SK-N-SH (cell line): Measurements from ENCODE around the gene KRT73. TPM values are rescaled to one million over a fixed set of nuclear protein-coding genes. Genes with fewer than 3 reads are reported as not detected.

ENCODE experiments used
- CTCF ChIA-PET: fragments of 300-600, 350-600 bp; formaldehyde crosslinking; extraction: SDS; loops from one replicate; lab custom pipeline; 2021; lab: Yijun Ruan, JAX
- POLR2A ChIA-PET: fragments of 350-600 bp; sonication (Branson Sonifier 250); formaldehyde crosslinking; extraction: SDS; loops from one replicate; lab custom pipeline; 2020; ENCODE audit warnings: antibody characterized with exemption, inconsistent platforms; lab: Yijun Ruan, JAX
- DNase-seq: peaks from one replicate; pipeline ENCODE4 v3.0.0; 2012
- H2AFZ ChIP-seq: fragments of 200-600 bp; sonication (generic); 2 replicates; pipeline ENCODE4 v1.8.1; 2016; ENCODE audit warnings: antibody characterized with exemption, mild to moderate bottlenecking, low read depth
- H3F3A ChIP-seq: fragments of 200-600 bp; sonication (generic); replicated peaks from 2 replicates; pipeline ENCODE3; 2016; ENCODE audit warnings: antibody characterized with exemption, mild to moderate bottlenecking; ENCODE audit not compliant: insufficient read depth
- H3K27ac ChIP-seq, 2 experiments: fragments of 200-500 bp in 1 of 2; fragments of 200-600 bp in 1 of 2; sonication (Bioruptor generic) in 1 of 2; sonication (generic), shearing (Covaris generic) in 1 of 2; 2 replicates each; pipeline versions ENCODE4 v1.5.1 to v1.6.1; 2014 to 2016; ENCODE audit warnings: low read depth in 2 of 2, inconsistent platforms in 1 of 2, low read length in 1 of 2, mild to moderate bottlenecking in 1 of 2, mixed read lengths in 1 of 2
- H3K27me3 ChIP-seq: fragments of 200-600 bp; sonication (generic), shearing (Covaris generic); 2 replicates; pipeline ENCODE4 v1.6.1; 2016; ENCODE audit warnings: mixed run types; ENCODE audit not compliant: insufficient read depth
- H3K36me3 ChIP-seq, 2 experiments: fragments of 200-500 bp in 1 of 2; fragments of 200-600 bp in 1 of 2; sonication (Bioruptor generic) in 1 of 2; sonication (generic) in 1 of 2; replicated peaks in 1 of 2; 2 replicates each; pipeline versions ENCODE3 to v1.5.1; 2014 to 2016; ENCODE audit warnings: low read length in 1 of 2, mild to moderate bottlenecking in 1 of 2; ENCODE audit not compliant: insufficient read depth in 2 of 2, control insufficient read depth in 1 of 2
- H3K4me1 ChIP-seq, 2 experiments: fragments of 200-500 bp in 1 of 2; fragments of 200-600 bp in 1 of 2; sonication (Bioruptor generic) in 1 of 2; sonication (generic), shearing (Covaris generic) in 1 of 2; 2 replicates each; pipeline versions ENCODE4 v1.5.1 to v1.6.1; 2014 to 2016; ENCODE audit warnings: low read depth in 1 of 2, low read length in 1 of 2, mixed run types in 1 of 2; ENCODE audit not compliant: insufficient read depth in 2 of 2, control insufficient read depth in 1 of 2
- H3K4me2 ChIP-seq: fragments of 200-600 bp; sonication (generic), shearing (Covaris generic); 2 replicates; pipeline ENCODE4 v1.6.1; 2017; ENCODE audit warnings: mixed run types
- H3K4me3 ChIP-seq, 2 experiments: fragments of 200-500 bp in 1 of 2; fragments of 200-600 bp in 1 of 2; sonication (Bioruptor generic) in 1 of 2; sonication (generic), shearing (Covaris generic) in 1 of 2; 2 replicates each; pipeline versions ENCODE4 v1.5.1 to v1.8.1; 2014 to 2016; ENCODE audit warnings: low read depth in 2 of 2, inconsistent platforms in 1 of 2, low read length in 1 of 2, mild to moderate bottlenecking in 1 of 2, mixed read lengths in 1 of 2, moderate library complexity in 1 of 2
- H3K79me2 ChIP-seq: fragments of 200-600 bp; sonication (generic); 2 replicates; pipeline ENCODE4 v1.8.1; 2017; ENCODE audit warnings: mild to moderate bottlenecking; ENCODE audit not compliant: insufficient read depth
- H3K9ac ChIP-seq: fragments of 200-600 bp; sonication (generic); 2 replicates; pipeline ENCODE4 v1.6.1; 2017; ENCODE audit warnings: mixed run types
- H3K9me2 ChIP-seq: fragments of 200-600 bp; sonication (generic); 2 replicates; pipeline ENCODE4 v1.6.1; 2017; ENCODE audit warnings: mixed run types
- H3K9me3 ChIP-seq: fragments of 200-600 bp; sonication (generic); 2 replicates; pipeline ENCODE4 v1.6.1; 2017; ENCODE audit warnings: mixed run types, mild to moderate bottlenecking, moderate library complexity
- H4K20me1 ChIP-seq: fragments of 200-600 bp; sonication (generic); 2 replicates; pipeline ENCODE4 v1.6.1; 2017; ENCODE audit warnings: mild to moderate bottlenecking, mixed run types; ENCODE audit not compliant: insufficient read depth
- EP300 ChIP-seq, 2 experiments: IDR thresholded peaks; 2 replicates each; pipeline versions ENCODE4 v1.4.0 to v1.6.1; 2012; ENCODE audit warnings: borderline replicate concordance in 1 of 2, low read depth in 1 of 2, low read length in 1 of 2
- EZH2phosphoT487 ChIP-seq: fragments of 200-600 bp; sonication (generic); IDR thresholded peaks from 2 replicates; pipeline ENCODE4 v1.6.1; 2017; ENCODE audit warnings: low read depth, mixed run types, mild to moderate bottlenecking, antibody characterized with exemption, moderate library complexity, borderline replicate concordance
- FOXJ3 ChIP-seq: sonication (generic); formaldehyde crosslinking; IDR thresholded peaks from 2 replicates; pipeline ENCODE4 v1.5.1; 2020; ENCODE audit warnings: mild to moderate bottlenecking, missing genetic modification reagents
- MAX ChIP-seq: IDR thresholded peaks from 2 replicates; pipeline ENCODE4 v1.4.0; 2012; ENCODE audit warnings: low read depth
- MEF2A ChIP-seq: IDR thresholded peaks from 2 replicates; pipeline ENCODE4 v1.4.0; 2012; ENCODE audit warnings: low read depth, borderline replicate concordance
- MXI1 ChIP-seq: IDR thresholded peaks from 2 replicates; pipeline ENCODE4 v1.6.1; 2012; ENCODE audit warnings: mild to moderate bottlenecking, low read depth, low read length, improper control_type of control experiment
- POLR2AphosphoS5 ChIP-seq: IDR thresholded peaks from 2 replicates; pipeline ENCODE4 v1.6.1; 2012; ENCODE audit warnings: low read depth, low read length
- REST ChIP-seq: IDR thresholded peaks from 2 replicates; pipeline ENCODE4 v1.6.1; 2012; ENCODE audit warnings: mild to moderate bottlenecking, low read depth, low read length, moderate library complexity
- RXRA ChIP-seq: IDR thresholded peaks from 2 replicates; pipeline ENCODE4 v1.4.0; 2012; ENCODE audit warnings: low read depth, mild to moderate bottlenecking, borderline replicate concordance
- TAF1 ChIP-seq: IDR thresholded peaks from 2 replicates; pipeline ENCODE4 v1.6.1; 2012; ENCODE audit warnings: low read depth, mild to moderate bottlenecking, low read length, moderate library complexity, borderline replicate concordance
- USF1 ChIP-seq: IDR thresholded peaks from 2 replicates; pipeline ENCODE4 v1.4.0; 2012; ENCODE audit warnings: low read depth, borderline replicate concordance
- USF2 ChIP-seq: fragments of 150-350 bp; IDR thresholded peaks from 2 replicates; pipeline ENCODE4 v1.6.1; 2017; ENCODE audit warnings: antibody characterized with exemption, low read length, low read depth, borderline replicate concordance
- ZBTB33 ChIP-seq: IDR thresholded peaks from 2 replicates; pipeline ENCODE4 v1.4.0; 2012; ENCODE audit warnings: low read depth, borderline replicate concordance
- WGBS: methylation state at CpG from one replicate; pipeline ENCODE4 v1.1.6; 2017; ENCODE audit warnings: low lambda C conversion rate; 5-methylcytosine and 5-hydroxymethylcytosine counted together
- polyA plus RNA-seq, 3 experiments: library from polyadenylated mRNA; depleted of rRNA; stranded (reverse); fragments of >200 nt; gene quantifications; 2 replicates each; pipeline ENCODE4 v1.2.3, GENCODE V29; 2012

Gene KRT73
- polyA plus RNA-seq, 1 of the 3 experiments (the other 2 are of a cell fraction) = not detected

GRCh38 chr12:52582486-52582885 lies 35.9 kb downstream of the KRT73 start:
- H2AFZ ChIP-seq = no peak overlapping the region
- no peak overlapping the region for H3K27ac ChIP-seq
- TF ChIP-seq USF2 (no peak), POLR2AphosphoS5 (no peak), TAF1 (no peak), ZBTB33 (no peak), MXI1 (no peak), EZH2phosphoT487 (no peak), FOXJ3 (no peak), REST (no peak), USF1 (no peak), MAX (no peak), RXRA (no peak), MEF2A (no peak), EP300 (IDR thresholded peaks at IDR 0.05; ENCODE audit: borderline replicate concordance in 1 of 2, low read depth in 1 of 2, low read length in 1 of 2) (no peak)
- H4K20me1 ChIP-seq = no peaks in the 10 kb centered on the region
- no peaks in the 10 kb centered on the region for H3K9me3 ChIP-seq
- H3K9ac ChIP-seq = no peak overlapping the region
- ChIA-PET CTCF (interaction anchor here (0.6 to 7.6 kb wide), 14 partner anchors 8 to 398 kb away, joined by 3 to 76 read pairs (median 4); partner anchors contain the start of gene KRT74), POLR2A (no interaction called here)
- no peak for DNase-seq
- H3K27me3 ChIP-seq = peaks cover 39% of the 10 kb centered on the region
- H3K4me2 ChIP-seq = no peak overlapping the region
- H3K79me2 ChIP-seq = no peaks in the 10 kb centered on the region
- H3K4me3 ChIP-seq = no peak overlapping the region
- H3K4me1 ChIP-seq = no peaks in the 10 kb centered on the region
- no peaks in the 10 kb centered on the region for H3K9me2 ChIP-seq
- WGBS = 33% methylated on average over 1 of the region's 2 CpGs
- no peaks in the 10 kb centered on the region for H3F3A ChIP-seq
- H3K36me3 ChIP-seq = no peaks in the 10 kb centered on the region
